Right lobe of liver (tissue), 4 donors: ENCODE data around the gene GDF2.

Experiments used
- CTCF ChIP-seq, 4 donors: fragments of 200-600 bp in 3 of 4; fragments of 450-650 bp in 1 of 4; IDR thresholded peaks; one replicate each; pipeline versions ENCODE4 v1.5.1 to v1.8.0; 2016 to 2022; ENCODE audit warnings: antibody characterized with exemption in 4 of 4, mild to moderate bottlenecking in 2 of 4
- POLR2A ChIP-seq: fragments of 450-650 bp; IDR thresholded peaks from one replicate; pipeline ENCODE4 v1.6.1; 2017; ENCODE audit warnings: antibody characterized with exemption, mild to moderate bottlenecking
- donor health status: DM: no; HTN: no; CAD: no.
- donor health status: DM: no; HTN: no; CAD: no.
- donor health status: DM: no; HTN: yes; CAD: no.

GRCh38 chr10:47285381-47286115 lies 36.7 kb upstream of the GDF2 start:
- TF ChIP-seq CTCF (IDR thresholded peaks at IDR 0.05): no peak
- TF ChIP-seq POLR2A: no peak
